Memory B cell (primary cell): Measurements from ENCODE around the gene ERO1B.
"Not testable (repeated sequence)": the region's sequence is repeated elsewhere in the genome, so short reads cannot be mapped to it uniquely, and the experiment has no call there.

ENCODE experiments used
- ATAC-seq: fragments of 150-1000 bp; cut with Tn5 transposase; 2 replicates; pipeline ENCODE4 v1.10.0; 2021; ENCODE audit warnings: low read depth, mild to moderate bottlenecking, moderate library complexity
- DNase-seq, 2 donors: peaks; one replicate each; pipeline ENCODE4 v3.0.0; 2022; ENCODE audit warnings: low spot score in 2 of 2
- H3K27ac Mint-ChIP-seq: one replicate; pipeline ENCODE4 v1.8.0; 2022; ENCODE audit warnings: mild to moderate bottlenecking, moderate library complexity, mixed read lengths
- H3K27me3 Mint-ChIP-seq: one replicate; pipeline ENCODE4 v1.8.0; 2022; ENCODE audit warnings: mixed read lengths
- H3K36me3 Mint-ChIP-seq: one replicate; pipeline ENCODE4 v1.8.0; 2022; ENCODE audit warnings: mild to moderate bottlenecking, mixed read lengths
- H3K4me1 Mint-ChIP-seq: one replicate; pipeline ENCODE4 v1.8.0; 2022; ENCODE audit warnings: mixed read lengths
- H3K4me3 Mint-ChIP-seq: one replicate; pipeline ENCODE4 v1.8.0; 2022; ENCODE audit warnings: mild to moderate bottlenecking, moderate library complexity, mixed read lengths
- H3K9me3 Mint-ChIP-seq: one replicate; pipeline ENCODE4 v1.8.0; 2022; ENCODE audit warnings: mixed read lengths

The ERO1B gene

GRCh38 chr1:236209185-236209584 is 72.6 kb downstream of the ERO1B start:
- H3K27ac Mint-ChIP-seq = no peak overlapping the region
- DNase-seq = no peak
- no peak for ATAC-seq
- H3K4me1 Mint-ChIP-seq = no peaks in the 10 kb centered on the region
- H3K27me3 Mint-ChIP-seq = no peaks in the 10 kb centered on the region
- H3K36me3 Mint-ChIP-seq = peaks cover 19% of the 10 kb centered on the region
- H3K4me3 Mint-ChIP-seq = no peak overlapping the region
- peaks cover 4% of the 10 kb centered on the region for H3K9me3 Mint-ChIP-seq

- Mint-ChIP-seq H3K4me1 (no peaks in the 10 kb centered on the region), H3K27ac (no peak overlapping the region), H3K27me3 (no peaks in the 10 kb centered on the region), H3K4me3 (no peak overlapping the region), H3K36me3 (peaks cover 23% of the 10 kb centered on the region), H3K9me3 (peaks cover 12% of the 10 kb centered on the region)
- ATAC-seq = no peak
- DNase-seq = no peak
These were observed 74.2 kb downstream of the ERO1B start for GRCh38 chr1:236207569-236207968.

GRCh38 chr1:236207121-236207520 is 74.6 kb downstream of the ERO1B start:
- Mint-ChIP-seq H3K4me3 (no peak overlapping the region), H3K36me3 (peaks cover 21% of the 10 kb centered on the region), H3K27ac (no peak overlapping the region), H3K27me3 (no peaks in the 10 kb centered on the region), H3K9me3 (peaks cover 12% of the 10 kb centered on the region), H3K4me1 (no peaks in the 10 kb centered on the region)
- DNase-seq (no peak), ATAC-seq (no peak)

DNA sequence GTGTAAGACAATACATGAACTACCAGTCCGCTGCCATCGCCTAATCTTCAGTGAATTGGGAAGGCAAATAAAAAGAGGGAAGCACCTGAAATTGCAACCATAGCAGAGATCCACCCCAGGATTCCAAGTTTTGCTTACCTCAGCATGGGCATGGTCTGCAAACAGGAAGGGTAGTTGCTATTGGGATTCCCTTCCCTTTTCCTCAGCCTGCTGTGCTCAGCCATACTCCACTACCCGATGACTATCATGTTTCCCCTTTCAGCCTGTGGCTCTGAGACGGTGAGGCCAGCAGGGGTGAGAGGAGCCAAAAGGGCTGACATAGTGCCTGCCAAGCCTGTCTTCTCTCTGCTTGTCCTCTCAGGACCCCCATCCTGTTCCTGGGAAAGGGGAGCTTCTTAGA is 75.2 kb downstream of the ERO1B start:
- Mint-ChIP-seq H3K4me1 (no peaks in the 10 kb centered on the region), H3K4me3 (no peak overlapping the region), H3K27me3 (no peaks in the 10 kb centered on the region), H3K27ac (no peak overlapping the region), H3K36me3 (peaks cover 20% of the 10 kb centered on the region), H3K9me3 (peaks cover 15% of the 10 kb centered on the region)
- DNase-seq = no peak
- no peak for ATAC-seq

- peaks cover 27% of the 10 kb centered on the region for H3K9me3 Mint-ChIP-seq
- no peak for ATAC-seq
- no peaks in the 10 kb centered on the region for H3K27me3 Mint-ChIP-seq
- no peak for DNase-seq
- no peaks in the 10 kb centered on the region for H3K4me1 Mint-ChIP-seq
- H3K36me3 Mint-ChIP-seq = peaks cover 25% of the 10 kb centered on the region
- no peak overlapping the region for H3K27ac Mint-ChIP-seq
- H3K4me3 Mint-ChIP-seq = no peak overlapping the region
These were observed 77.1 kb downstream of the ERO1B start for GRCh38 chr1:236204656-236205055.

- peaks cover 26% of the 10 kb centered on the region for H3K36me3 Mint-ChIP-seq
- H3K4me3 Mint-ChIP-seq = no peak overlapping the region
- DNase-seq (no peak), ATAC-seq (no peak)
- H3K27me3 Mint-ChIP-seq = no peaks in the 10 kb centered on the region
- no peak overlapping the region for H3K27ac Mint-ChIP-seq
- H3K4me1 Mint-ChIP-seq = no peaks in the 10 kb centered on the region
- peaks cover 30% of the 10 kb centered on the region for H3K9me3 Mint-ChIP-seq
These were observed 77.7 kb downstream of the ERO1B start for GRCh38 chr1:236204039-236204438.

DNA sequence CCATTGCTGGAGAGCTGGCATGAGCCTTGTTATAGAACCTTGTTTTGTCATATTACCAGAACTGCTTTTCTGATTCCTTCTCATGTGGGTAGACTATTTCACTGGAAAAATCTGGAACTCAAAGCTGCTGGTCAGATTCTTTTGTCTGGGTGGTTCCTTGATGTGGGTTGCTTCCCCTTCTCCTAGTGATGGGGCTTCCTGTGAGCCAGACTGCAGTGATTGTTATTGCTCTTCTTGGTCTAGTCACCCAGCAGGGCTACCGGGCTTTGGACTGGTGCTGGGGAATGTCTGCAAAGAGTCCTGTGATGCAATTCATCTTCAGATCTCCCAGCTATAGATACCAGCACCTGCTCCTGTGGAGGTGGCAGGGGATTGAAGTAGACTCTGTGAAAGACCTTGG is 80.0 kb downstream of the ERO1B start:
- H3K36me3 Mint-ChIP-seq = peaks cover 35% of the 10 kb centered on the region
- no peaks in the 10 kb centered on the region for H3K27me3 Mint-ChIP-seq
- H3K4me1 Mint-ChIP-seq = no peaks in the 10 kb centered on the region
- DNase-seq (no peak), ATAC-seq (no peak)
- H3K27ac Mint-ChIP-seq = no peak overlapping the region
- peaks cover 39% of the 10 kb centered on the region for H3K9me3 Mint-ChIP-seq
- H3K4me3 Mint-ChIP-seq = no peak overlapping the region

DNA sequence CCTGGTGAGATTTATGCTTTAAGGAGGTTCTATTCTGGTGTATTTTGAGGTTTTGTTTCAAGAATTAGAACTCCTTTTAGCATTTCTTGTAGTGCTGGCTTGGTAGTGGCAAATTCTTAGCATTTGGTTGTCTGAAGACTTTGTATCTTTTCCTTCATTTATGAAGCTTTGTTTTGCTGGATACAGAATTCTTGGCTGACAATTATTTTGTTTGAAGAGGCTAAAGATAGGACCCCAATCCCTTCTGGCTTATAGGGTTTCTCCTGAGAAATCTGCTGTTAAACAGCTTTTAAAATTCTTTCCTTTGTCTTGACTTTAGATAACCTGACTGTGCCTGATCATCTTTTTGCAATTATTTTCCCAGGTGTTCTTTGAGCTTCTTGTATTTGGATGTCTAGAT is 80.8 kb downstream of the ERO1B start:
- Mint-ChIP-seq H3K4me1 (no peaks in the 10 kb centered on the region), H3K27me3 (no peaks in the 10 kb centered on the region), H3K36me3 (peaks cover 33% of the 10 kb centered on the region), H3K4me3 (no peak overlapping the region), H3K9me3 (peaks cover 41% of the 10 kb centered on the region), H3K27ac (no peak overlapping the region)
- ATAC-seq (no peak), DNase-seq (no peak)

GRCh38 chr1:236193184-236193583 is 88.6 kb downstream of the ERO1B start:
- Mint-ChIP-seq H3K9me3 (peaks cover 15% of the 10 kb centered on the region), H3K4me1 (no peaks in the 10 kb centered on the region), H3K36me3 (peaks cover 20% of the 10 kb centered on the region), H3K27ac (no peak overlapping the region), H3K4me3 (no peak overlapping the region), H3K27me3 (no peaks in the 10 kb centered on the region)
- ATAC-seq (no peak), DNase-seq (no peak)

GRCh38 chr1:236188084-236188483 is 93.7 kb downstream of the ERO1B start:
- not testable (repeated sequence) for H3K27me3 Mint-ChIP-seq, H3K9me3 Mint-ChIP-seq, H3K4me3 Mint-ChIP-seq, DNase-seq, ATAC-seq, H3K4me1 Mint-ChIP-seq, H3K27ac Mint-ChIP-seq
- H3K36me3 Mint-ChIP-seq = peaks cover 13% of the 10 kb centered on the region

DNA sequence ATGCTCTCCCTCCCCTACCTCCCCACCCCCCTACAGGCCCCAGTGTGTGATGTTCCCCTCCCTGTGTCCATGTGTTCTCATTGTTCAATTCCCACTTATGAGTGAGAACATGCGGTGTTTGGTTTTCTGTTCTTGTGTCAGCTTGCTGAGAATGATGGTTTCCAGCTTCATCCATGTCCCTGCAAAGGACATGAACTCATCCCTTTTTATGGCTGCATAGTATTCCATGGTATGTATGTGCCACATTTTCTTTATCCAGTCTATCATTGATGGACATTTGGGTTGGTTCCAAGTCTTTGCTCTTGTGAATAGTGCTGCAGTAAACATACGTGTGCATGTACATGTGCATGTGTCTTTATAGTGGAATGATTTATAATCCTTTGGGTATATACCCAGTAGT is 95.3 kb downstream of the ERO1B start:
- not testable (repeated sequence) for DNase-seq, H3K27ac Mint-ChIP-seq, H3K9me3 Mint-ChIP-seq, H3K27me3 Mint-ChIP-seq, H3K4me3 Mint-ChIP-seq, H3K4me1 Mint-ChIP-seq, ATAC-seq
- peaks cover 13% of the 10 kb centered on the region for H3K36me3 Mint-ChIP-seq

DNA sequence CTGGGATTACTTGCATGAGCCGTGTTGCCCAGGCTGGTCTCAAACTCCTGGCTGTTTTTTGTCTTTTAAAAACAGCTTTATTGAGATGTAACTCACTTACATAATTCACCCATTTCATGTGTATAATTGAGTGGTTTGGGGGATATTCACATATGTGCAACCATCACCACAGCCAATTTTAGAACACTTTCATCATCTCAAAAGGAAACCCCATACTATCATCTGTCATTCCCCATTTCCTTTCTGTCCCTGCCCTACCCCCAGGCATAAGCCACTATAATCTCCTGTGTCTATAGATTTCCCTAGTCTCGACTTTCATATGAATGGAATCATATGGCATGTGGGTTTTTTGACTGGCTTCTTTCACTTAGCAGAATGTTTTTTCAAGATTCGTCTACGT is 96.1 kb downstream of the ERO1B start:
- ATAC-seq (no peak), DNase-seq (no peak)
- Mint-ChIP-seq H3K4me1 (no peaks in the 10 kb centered on the region), H3K27ac (no peak overlapping the region), H3K36me3 (peaks cover 9% of the 10 kb centered on the region), H3K27me3 (no peaks in the 10 kb centered on the region), H3K4me3 (no peak overlapping the region), H3K9me3 (peaks cover 7% of the 10 kb centered on the region)

GRCh38 chr1:236181059-236181458 is 100.7 kb downstream of the ERO1B start:
- ATAC-seq (no peak), DNase-seq (no peak)
- Mint-ChIP-seq H3K9me3 (no peaks in the 10 kb centered on the region), H3K4me1 (no peaks in the 10 kb centered on the region), H3K4me3 (no peak overlapping the region), H3K36me3 (no peaks in the 10 kb centered on the region), H3K27ac (no peak overlapping the region), H3K27me3 (no peaks in the 10 kb centered on the region)

DNA sequence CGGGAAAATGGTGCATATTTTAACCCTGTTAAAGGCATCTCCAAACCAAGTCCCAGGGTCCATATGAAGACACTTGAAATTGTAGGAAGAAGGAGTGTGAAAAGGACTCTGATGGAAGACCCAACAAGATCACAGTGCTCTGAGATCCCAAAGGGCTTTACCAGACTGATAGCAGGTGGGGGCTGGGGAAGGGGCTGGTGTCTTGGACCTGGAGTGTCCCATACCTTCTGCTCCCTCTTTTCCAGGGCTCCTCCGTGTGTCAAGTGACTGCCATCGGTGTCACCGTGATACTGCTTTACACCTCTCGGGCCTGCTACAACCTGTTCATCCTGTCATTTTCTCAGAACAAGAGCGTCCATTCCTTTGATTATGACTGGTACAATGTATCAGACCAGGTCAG is 102.1 kb downstream of the ERO1B start:
- ATAC-seq = no peak
- no peaks in the 10 kb centered on the region for H3K36me3 Mint-ChIP-seq
- DNase-seq = no peak
- H3K4me1 Mint-ChIP-seq = peaks cover 10% of the 10 kb centered on the region
- H3K27ac Mint-ChIP-seq = no peak overlapping the region
- peaks cover 3% of the 10 kb centered on the region for H3K27me3 Mint-ChIP-seq
- H3K9me3 Mint-ChIP-seq = no peaks in the 10 kb centered on the region
- no peak overlapping the region for H3K4me3 Mint-ChIP-seq

- Mint-ChIP-seq H3K9me3 (no peaks in the 10 kb centered on the region), H3K27ac (no peak overlapping the region), H3K4me1 (peaks cover 12% of the 10 kb centered on the region), H3K36me3 (peaks cover 2% of the 10 kb centered on the region), H3K4me3 (no peak overlapping the region), H3K27me3 (peaks cover 7% of the 10 kb centered on the region)
- no peak for DNase-seq
- ATAC-seq = no peak
These were observed 105.1 kb downstream of the ERO1B start for GRCh38 chr1:236176337-236177336.
